Measurements from ENCODE around the gene APBA1. TPM values are rescaled to one million over a fixed set of nuclear protein-coding genes. Genes with fewer than 3 reads are reported as not detected.

The APBA1 gene
- total RNA-seq, 3 donors from 2014 or later = 10.1 to 14.4 (median 12.7) TPM

DNA sequence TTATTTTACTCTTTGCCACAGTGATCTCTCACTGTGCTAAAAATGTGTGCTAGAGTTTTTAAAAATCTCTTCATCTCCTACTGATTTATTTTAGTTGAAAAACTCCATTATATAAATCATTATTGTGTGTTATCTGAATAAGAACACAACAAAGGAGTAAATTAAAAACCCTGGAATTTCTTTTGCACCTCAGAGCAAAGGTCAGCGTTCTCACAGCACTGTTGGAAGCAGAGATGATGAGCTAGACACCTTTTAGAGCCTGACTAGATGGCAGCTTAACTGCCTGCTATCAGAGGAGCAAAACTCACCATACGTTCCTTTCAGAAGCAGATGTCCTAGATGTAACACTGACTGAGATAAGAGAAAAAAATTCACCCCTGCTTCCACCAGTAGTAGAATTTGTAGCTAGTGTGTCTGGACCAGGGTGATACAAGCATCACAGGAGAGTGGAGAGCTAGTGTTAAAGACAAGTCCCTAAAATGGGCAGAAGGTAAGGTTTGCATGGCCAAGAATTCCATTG lies 200.0 kb downstream of the APBA1 start:
- Histone ChIP-seq H3K4me1 (ENCODE audit: low read depth) (peaks cover 30% of the 10 kb centered on the region), H3K9me3 (no peaks in the 10 kb centered on the region), H3K4me3 (no peak overlapping the region), H3K36me3 (ENCODE audit: low read depth) (no peaks in the 10 kb centered on the region)
- ATAC-seq (no peak), DNase-seq (no peak)
- TF ChIP-seq, protein P1, sequence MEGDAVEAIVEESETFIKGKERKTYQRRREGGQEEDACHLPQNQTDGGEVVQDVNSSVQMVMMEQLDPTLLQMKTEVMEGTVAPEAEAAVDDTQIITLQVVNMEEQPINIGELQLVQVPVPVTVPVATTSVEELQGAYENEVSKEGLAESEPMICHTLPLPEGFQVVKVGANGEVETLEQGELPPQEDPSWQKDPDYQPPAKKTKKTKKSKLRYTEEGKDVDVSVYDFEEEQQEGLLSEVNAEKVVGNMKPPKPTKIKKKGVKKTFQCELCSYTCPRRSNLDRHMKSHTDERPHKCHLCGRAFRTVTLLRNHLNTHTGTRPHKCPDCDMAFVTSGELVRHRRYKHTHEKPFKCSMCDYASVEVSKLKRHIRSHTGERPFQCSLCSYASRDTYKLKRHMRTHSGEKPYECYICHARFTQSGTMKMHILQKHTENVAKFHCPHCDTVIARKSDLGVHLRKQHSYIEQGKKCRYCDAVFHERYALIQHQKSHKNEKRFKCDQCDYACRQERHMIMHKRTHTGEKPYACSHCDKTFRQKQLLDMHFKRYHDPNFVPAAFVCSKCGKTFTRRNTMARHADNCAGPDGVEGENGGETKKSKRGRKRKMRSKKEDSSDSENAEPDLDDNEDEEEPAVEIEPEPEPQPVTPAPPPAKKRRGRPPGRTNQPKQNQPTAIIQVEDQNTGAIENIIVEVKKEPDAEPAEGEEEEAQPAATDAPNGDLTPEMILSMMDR (IDR thresholded peaks at IDR 0.05) = no peak
- intact Hi-C loops (cut with DNase I, micrococcal nuclease) = no loop called here

DNA sequence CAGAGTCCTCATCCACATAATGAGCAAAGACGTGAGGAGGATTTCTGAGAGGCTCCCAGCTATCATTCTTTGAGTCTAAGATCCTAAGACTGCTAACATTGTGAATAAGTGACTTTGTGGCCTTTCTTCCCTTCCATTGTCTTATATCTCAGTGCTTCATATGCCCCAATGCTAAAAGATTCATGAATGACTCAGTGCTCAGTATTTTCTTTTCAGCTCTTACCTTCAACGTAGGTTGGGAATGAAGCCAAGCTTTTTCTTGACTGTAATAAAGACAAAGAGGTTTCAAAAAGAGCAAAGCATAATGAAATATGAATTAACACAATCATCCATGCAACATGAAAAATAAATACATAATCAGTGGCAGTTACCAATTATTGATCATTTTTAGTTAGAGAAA lies 200.7 kb downstream of the APBA1 start:
- Histone ChIP-seq H3K9me3 (no peaks in the 10 kb centered on the region), H3K36me3 (ENCODE audit: low read depth) (no peaks in the 10 kb centered on the region), H3K4me3 (no peak overlapping the region), H3K4me1 (ENCODE audit: low read depth) (peaks cover 30% of the 10 kb centered on the region)
- DNase-seq (peak in 1 of 3 donors; percentile 21), ATAC-seq (peak; percentile 32)
- TF ChIP-seq, protein P1 (IDR thresholded peaks at IDR 0.05) = no peak
- intact Hi-C loops (cut with DNase I, micrococcal nuclease) = no loop called here

DNA sequence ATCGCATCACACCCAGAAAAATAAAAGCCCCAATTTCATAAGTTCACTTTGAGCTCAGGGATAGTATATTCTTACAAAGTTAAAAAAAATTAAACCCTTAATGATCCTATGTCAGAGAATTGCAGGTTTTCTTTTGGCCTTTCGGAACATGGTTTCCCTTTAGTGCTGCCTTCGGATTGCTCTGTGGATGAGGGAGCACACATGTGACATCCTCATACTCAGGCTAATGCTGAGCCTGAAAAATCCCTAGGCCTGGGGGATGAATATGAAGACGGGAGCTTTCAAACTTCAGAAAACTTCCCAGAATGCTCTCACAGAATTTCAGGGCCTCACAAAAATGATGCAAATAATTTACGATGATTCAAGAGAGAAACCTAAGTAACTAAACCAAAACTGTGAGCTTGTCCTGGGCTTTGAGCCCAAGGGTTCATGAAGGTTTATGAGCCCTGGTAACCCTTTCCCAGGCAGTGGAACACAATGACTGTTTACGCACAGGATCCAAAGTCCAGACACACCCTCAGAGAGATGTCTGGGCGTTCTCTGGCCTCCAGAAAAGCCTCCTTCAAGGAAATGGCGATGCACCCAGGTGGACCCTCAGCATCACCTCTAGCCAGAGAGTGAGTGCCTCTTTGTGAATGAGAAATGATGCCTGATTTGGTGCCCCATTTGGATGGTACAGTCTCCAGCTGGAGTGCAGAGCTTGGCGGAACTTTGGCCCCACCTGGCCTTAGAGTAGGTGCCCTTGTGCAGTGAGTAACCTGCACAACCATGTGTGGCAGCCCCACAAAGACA lies 201.8 kb downstream of the APBA1 start:
- TF ChIP-seq, protein P1 (IDR thresholded peaks at IDR 0.05) = no peak
- H3K4me3 ChIP-seq = no peak overlapping the region
- no peaks in the 10 kb centered on the region for H3K36me3 ChIP-seq (ENCODE audit: low read depth)
- ATAC-seq (peak; percentile 98), DNase-seq (peak; percentile 65 to 94 (median 69))
- peaks cover 30% of the 10 kb centered on the region for H3K4me1 ChIP-seq (ENCODE audit: low read depth)
- no peaks in the 10 kb centered on the region for H3K9me3 ChIP-seq
- intact Hi-C loops (cut with DNase I, micrococcal nuclease) = no loop called here

DNA sequence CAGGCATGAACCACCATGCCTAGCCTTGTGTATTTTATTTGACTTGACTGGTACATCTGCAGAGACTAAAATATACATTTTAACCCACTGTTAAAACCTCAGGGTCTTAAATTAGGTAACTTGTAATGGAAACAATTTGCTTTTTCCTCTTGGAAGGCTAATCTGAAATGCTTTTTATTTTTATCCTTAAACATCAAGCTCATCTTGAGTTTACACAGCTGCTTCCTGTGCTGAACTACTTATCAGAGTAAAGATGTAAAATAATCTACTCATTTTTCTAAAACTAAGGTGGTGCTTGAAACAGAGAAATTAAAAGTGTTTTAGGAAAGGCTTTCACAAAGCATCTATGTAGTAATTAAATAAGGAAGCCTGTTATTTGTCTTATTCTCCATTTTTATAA lies 203.0 kb downstream of the APBA1 start:
- no peaks in the 10 kb centered on the region for H3K9me3 ChIP-seq
- H3K36me3 ChIP-seq (ENCODE audit: low read depth) = no peaks in the 10 kb centered on the region
- TF ChIP-seq, protein P1 (IDR thresholded peaks at IDR 0.05) = no peak
- intact Hi-C loops (cut with DNase I, micrococcal nuclease) = no loop called here
- H3K4me1 ChIP-seq (ENCODE audit: low read depth) = peaks cover 30% of the 10 kb centered on the region
- H3K4me3 ChIP-seq = no peak overlapping the region
- DNase-seq (no peak), ATAC-seq (no peak)

DNA sequence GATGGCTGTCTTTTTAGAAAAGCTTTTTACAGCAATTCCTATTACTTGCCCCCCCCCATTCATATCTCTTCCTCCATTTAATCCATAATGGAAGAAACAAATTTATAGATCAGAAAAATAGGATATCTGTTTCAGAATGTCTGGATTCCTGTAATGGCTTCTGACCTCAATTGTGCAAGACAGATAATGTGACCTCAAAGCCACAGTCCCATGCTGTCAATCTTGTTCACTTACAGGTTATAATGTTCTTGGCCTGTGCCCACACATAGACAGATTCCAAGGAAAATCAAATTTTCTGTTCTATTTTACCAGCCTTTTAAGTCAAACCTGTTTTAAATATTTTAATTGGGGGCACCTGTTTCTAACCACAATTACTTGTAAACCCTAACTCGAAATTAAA lies 203.8 kb downstream of the APBA1 start:
- Histone ChIP-seq H3K4me1 (ENCODE audit: low read depth) (peaks cover 30% of the 10 kb centered on the region), H3K9me3 (no peaks in the 10 kb centered on the region), H3K4me3 (no peak overlapping the region), H3K36me3 (ENCODE audit: low read depth) (no peaks in the 10 kb centered on the region)
- intact Hi-C loops (cut with DNase I, micrococcal nuclease) = no loop called here
- DNase-seq (no peak), ATAC-seq (no peak)
- TF ChIP-seq, protein P1 (IDR thresholded peaks at IDR 0.05) = no peak

Data from mucosa of descending colon (tissue), 3 donors.